Spinal cord (tissue), 10 donors: Measurements from ENCODE around the gene EXOSC5. TPM values are rescaled to one million over a fixed set of nuclear protein-coding genes. Genes with fewer than 3 reads are reported as not detected.
A peak's percentile ranks its signal among the peaks of the same experiment; 100 is the strongest.

Experiments used
- DNase-seq, 6 donors: peaks; one replicate each; pipeline versions ENCODE4 v3.0.0 to v3.0.0-alpha.2; 2013 to 2015; ENCODE audit warnings: low spot score in 6 of 6, low read depth in 4 of 6
- H3K27ac ChIP-seq: one replicate; pipeline ENCODE4 v1.5.1; 2013; ENCODE audit warnings: low read depth, low read length, control low read depth
- H3K27me3 ChIP-seq: one replicate; pipeline ENCODE4 v1.6.1; 2013; ENCODE audit warnings: low read length; ENCODE audit not compliant: control insufficient read depth, insufficient read depth
- H3K36me3 ChIP-seq: one replicate; pipeline ENCODE4 v1.6.1; 2013; ENCODE audit warnings: low read length; ENCODE audit not compliant: control insufficient read depth, insufficient read depth
- H3K4me1 ChIP-seq: one replicate; pipeline ENCODE4 v1.6.1; 2013; ENCODE audit warnings: low read length; ENCODE audit not compliant: control insufficient read depth, insufficient read depth
- H3K4me3 ChIP-seq: one replicate; pipeline ENCODE4 v1.5.1; 2013; ENCODE audit warnings: low read depth, low read length, control low read depth
- H3K9me3 ChIP-seq: one replicate; pipeline ENCODE4 v1.6.1; 2013; ENCODE audit warnings: low read length; ENCODE audit not compliant: control insufficient read depth, insufficient read depth
- WGBS: methylation state at CpG from one replicate; pipeline ENCODE4 v1.1.5; 2013; ENCODE audit warnings: missing lambda C conversion rate; ENCODE audit not compliant: insufficient coverage; 5-methylcytosine and 5-hydroxymethylcytosine counted together
- polyA plus RNA-seq, 2 donors: library from polyadenylated mRNA; unstranded; fragments of 120-200 nt; gene quantifications; one replicate each; pipeline ENCODE4 v1.2.1, GENCODE V29; 2013; ENCODE audit not compliant: insufficient read length in 2 of 2
- total RNA-seq, 2 donors: library from RNA; depleted of rRNA in 1 of 2; stranded (reverse); fragments of 120-200 nt in 1 of 2; fragments of >200 nt in 1 of 2; gene quantifications; one replicate each; pipeline versions ENCODE4 v1.2.3 to v1.2.4, GENCODE V29; 2013 to 2014
- donor health status: healthy.

Gene EXOSC5
- total and polyA plus RNA-seq, 4 donors = 7.7 to 20.5 (median 14.5) TPM

GRCh38 chr19:41363753-41364523, 33.2 kb downstream of the EXOSC5 start, which contains the start of gene B9D2:
B9D2 (minus strand) TSS chr19:41364149; CDS start chr19:41363519, 630 bp downstream.
- peak within 1 kb of the TSS; percentile 88 for H3K4me3 ChIP-seq
- H3K36me3 ChIP-seq = peaks cover 7% of the 10 kb centered on the region
- DNase-seq = peak; percentile 97 to 100 (median 98)
- H3K9me3 ChIP-seq = no peaks in the 10 kb centered on the region
- peak within 1 kb of the TSS; percentile 100 for H3K27ac ChIP-seq
- H3K27me3 ChIP-seq = no peaks in the 10 kb centered on the region
- peaks cover 13% of the 10 kb centered on the region for H3K4me1 ChIP-seq
- 0% methylated on average over 42 of the region's 56 CpGs for WGBS

- Histone ChIP-seq H3K36me3 (peaks cover 4% of the 10 kb centered on the region), H3K4me3 (peak overlapping the region; percentile 88), H3K27me3 (no peaks in the 10 kb centered on the region), H3K9me3 (no peaks in the 10 kb centered on the region), H3K4me1 (peaks cover 13% of the 10 kb centered on the region), H3K27ac (peak overlapping the region; percentile 100)
- 56% methylated on average over 5 of the region's 6 CpGs for WGBS
- DNase-seq = no peak
Observed at GRCh38 chr19:41363371-41363752, 33.8 kb downstream of the EXOSC5 start.

- Histone ChIP-seq H3K4me3 (no peak overlapping the region), H3K27me3 (no peaks in the 10 kb centered on the region), H3K9me3 (no peaks in the 10 kb centered on the region), H3K36me3 (peaks cover 7% of the 10 kb centered on the region), H3K27ac (no peak overlapping the region), H3K4me1 (peaks cover 13% of the 10 kb centered on the region)
- no peak for DNase-seq
- WGBS = 85% methylated on average over 2 of the region's 10 CpGs
Observed at GRCh38 chr19:41362143-41362847, 34.9 kb downstream of the EXOSC5 start.

GRCh38 chr19:41359741-41360140, 37.4 kb downstream of the EXOSC5 start:
- Histone ChIP-seq H3K4me3 (no peak overlapping the region), H3K27me3 (peaks cover 2% of the 10 kb centered on the region), H3K36me3 (peaks cover 10% of the 10 kb centered on the region), H3K4me1 (peaks cover 11% of the 10 kb centered on the region), H3K9me3 (no peaks in the 10 kb centered on the region), H3K27ac (no peak overlapping the region)
- 100% methylated on average over 1 of the region's 1 CpG for WGBS
- DNase-seq = no peak

- peaks cover 14% of the 10 kb centered on the region for H3K36me3 ChIP-seq
- peaks cover 19% of the 10 kb centered on the region for H3K4me1 ChIP-seq
- peaks cover 16% of the 10 kb centered on the region for H3K27me3 ChIP-seq
- DNase-seq = no peak
- H3K27ac ChIP-seq = no peak overlapping the region
- no peak overlapping the region for H3K4me3 ChIP-seq
- no peaks in the 10 kb centered on the region for H3K9me3 ChIP-seq
- 92% methylated on average over 11 of the region's 13 CpGs for WGBS
Observed at GRCh38 chr19:41357746-41358145, 39.4 kb downstream of the EXOSC5 start.

- Histone ChIP-seq H3K36me3 (peaks cover 14% of the 10 kb centered on the region), H3K27me3 (peaks cover 22% of the 10 kb centered on the region), H3K4me3 (no peak overlapping the region), H3K27ac (no peak overlapping the region), H3K4me1 (peaks cover 25% of the 10 kb centered on the region), H3K9me3 (no peaks in the 10 kb centered on the region)
- no peak for DNase-seq
- 88% methylated on average over 7 of the region's 11 CpGs for WGBS
Observed at GRCh38 chr19:41356984-41357739, 40.0 kb downstream of the EXOSC5 start.

- H3K4me1 ChIP-seq = peaks cover 39% of the 10 kb centered on the region
- H3K36me3 ChIP-seq = peaks cover 14% of the 10 kb centered on the region
- DNase-seq = no peak
- H3K27ac ChIP-seq = no peak overlapping the region
- 82% methylated on average over 3 of the region's 3 CpGs for WGBS
- no peaks in the 10 kb centered on the region for H3K9me3 ChIP-seq
- no peak overlapping the region for H3K4me3 ChIP-seq
- H3K27me3 ChIP-seq = peaks cover 36% of the 10 kb centered on the region
Observed at GRCh38 chr19:41355802-41356201, 41.4 kb downstream of the EXOSC5 start.

- DNase-seq = no peak
- Histone ChIP-seq H3K27me3 (peaks cover 40% of the 10 kb centered on the region), H3K4me3 (no peak overlapping the region), H3K9me3 (no peaks in the 10 kb centered on the region), H3K4me1 (peaks cover 42% of the 10 kb centered on the region), H3K27ac (no peak overlapping the region), H3K36me3 (peaks cover 14% of the 10 kb centered on the region)
- 86% methylated on average over 1 of the region's 1 CpG for WGBS
Observed at GRCh38 chr19:41355035-41355434, 42.1 kb downstream of the EXOSC5 start.

GRCh38 chr19:41354343-41354953, 42.7 kb downstream of the EXOSC5 start:
- DNase-seq = no peak
- H3K27ac ChIP-seq = no peak overlapping the region
- peaks cover 14% of the 10 kb centered on the region for H3K36me3 ChIP-seq
- peaks cover 42% of the 10 kb centered on the region for H3K4me1 ChIP-seq
- H3K4me3 ChIP-seq = peak overlapping the region; percentile 47
- peaks cover 40% of the 10 kb centered on the region for H3K27me3 ChIP-seq
- 82% methylated on average over 19 of the region's 23 CpGs for WGBS
- H3K9me3 ChIP-seq = no peaks in the 10 kb centered on the region
